SU-DHL-6 (cell line): Measurements from ENCODE around the gene TENT4B.
A peak's percentile ranks its signal among the peaks of the same experiment; 100 is the strongest.

Experiments
- H2AFZ ChIP-seq: fragments of 200-600 bp; sonication (generic); 2 replicates; pipeline ENCODE4 v1.6.1; 2014; ENCODE audit warnings: low read depth, mild to moderate bottlenecking, moderate library complexity, mixed read lengths, antibody characterized with exemption, low read length; ENCODE audit not compliant: severe bottlenecking
- H3F3A ChIP-seq: fragments of 200-600 bp; shearing (Covaris generic); 2 replicates; pipeline ENCODE4 v1.6.0; 2016; ENCODE audit warnings: antibody characterized with exemption, mild to moderate bottlenecking; ENCODE audit not compliant: insufficient read depth
- H3K27ac ChIP-seq: fragments of 200-600 bp; sonication (generic); 2 replicates; pipeline ENCODE4 v1.5.1; 2016; ENCODE audit warnings: low read depth, mild to moderate bottlenecking, low read length, moderate library complexity, mixed read lengths
- H3K27me3 ChIP-seq: fragments of 200-600 bp; sonication (generic), shearing (Covaris generic); 2 replicates; pipeline ENCODE4 v1.6.0; 2014; ENCODE audit warnings: mild to moderate bottlenecking, low read length
- H3K36me3 ChIP-seq: fragments of 200-600 bp; sonication (generic); 2 replicates; pipeline ENCODE4 v1.6.1; 2014; ENCODE audit warnings: mild to moderate bottlenecking, low read length, mixed read lengths
- H3K4me2 ChIP-seq: fragments of 300-600, 200-600 bp; shearing (Covaris generic), sonication (generic); 2 replicates; pipeline ENCODE4 v1.6.0; 2014; ENCODE audit warnings: low read length, low read depth, mild to moderate bottlenecking; ENCODE audit not compliant: poor library complexity, severe bottlenecking
- H3K4me3 ChIP-seq: fragments of 200-600 bp; sonication (generic); 2 replicates; pipeline ENCODE4 v1.5.1; 2014; ENCODE audit warnings: antibody characterized with exemption, low read length, mild to moderate bottlenecking, mixed read lengths; ENCODE audit not compliant: insufficient read depth, poor library complexity, severe bottlenecking
- H3K79me2 ChIP-seq: fragments of 200-600 bp; sonication (generic); 2 replicates; pipeline ENCODE4 v1.6.1; 2014; ENCODE audit warnings: mild to moderate bottlenecking, low read length, moderate library complexity; ENCODE audit not compliant: insufficient read depth
- H3K9ac ChIP-seq: fragments of 200-600 bp; sonication (generic); 2 replicates; pipeline ENCODE4 v1.7.0; 2014; ENCODE audit warnings: mild to moderate bottlenecking, low read length
- H3K9me2 ChIP-seq: fragments of 200-600 bp; sonication (generic); replicated peaks from 2 replicates; pipeline ENCODE4 v1.6.1; 2014; ENCODE audit warnings: low read length; ENCODE audit not compliant: insufficient read depth
- H3K9me3 ChIP-seq: fragments of 200-600 bp; sonication (generic); 2 replicates; pipeline ENCODE4 v1.6.1; 2014; ENCODE audit warnings: low read length, mixed read lengths; ENCODE audit not compliant: insufficient read depth
- H4K20me1 ChIP-seq: fragments of 200-600 bp; sonication (generic); 2 replicates; pipeline ENCODE4 v1.6.1; 2014; ENCODE audit warnings: low read depth, mild to moderate bottlenecking, antibody characterized with exemption, low read length, moderate library complexity, mixed read lengths
- EZH2phosphoT487 ChIP-seq: fragments of 200-600 bp; sonication (generic), shearing (Covaris generic); conservative IDR thresholded peaks from 2 replicates; pipeline ENCODE4 v1.6.1; 2018; ENCODE audit warnings: mild to moderate bottlenecking, antibody characterized with exemption, low read length, moderate library complexity, mixed read lengths
- TF ChIP-seq, protein P1 (sequence below): fragments of 200-600 bp; sonication (generic); IDR thresholded peaks from one replicate; pipeline ENCODE4 v1.5.1; 2017; ENCODE audit warnings: antibody characterized with exemption, mild to moderate bottlenecking, low read length, moderate library complexity; ENCODE audit not compliant: insufficient read depth, poor library complexity, severe bottlenecking

TENT4B gene

DNA sequence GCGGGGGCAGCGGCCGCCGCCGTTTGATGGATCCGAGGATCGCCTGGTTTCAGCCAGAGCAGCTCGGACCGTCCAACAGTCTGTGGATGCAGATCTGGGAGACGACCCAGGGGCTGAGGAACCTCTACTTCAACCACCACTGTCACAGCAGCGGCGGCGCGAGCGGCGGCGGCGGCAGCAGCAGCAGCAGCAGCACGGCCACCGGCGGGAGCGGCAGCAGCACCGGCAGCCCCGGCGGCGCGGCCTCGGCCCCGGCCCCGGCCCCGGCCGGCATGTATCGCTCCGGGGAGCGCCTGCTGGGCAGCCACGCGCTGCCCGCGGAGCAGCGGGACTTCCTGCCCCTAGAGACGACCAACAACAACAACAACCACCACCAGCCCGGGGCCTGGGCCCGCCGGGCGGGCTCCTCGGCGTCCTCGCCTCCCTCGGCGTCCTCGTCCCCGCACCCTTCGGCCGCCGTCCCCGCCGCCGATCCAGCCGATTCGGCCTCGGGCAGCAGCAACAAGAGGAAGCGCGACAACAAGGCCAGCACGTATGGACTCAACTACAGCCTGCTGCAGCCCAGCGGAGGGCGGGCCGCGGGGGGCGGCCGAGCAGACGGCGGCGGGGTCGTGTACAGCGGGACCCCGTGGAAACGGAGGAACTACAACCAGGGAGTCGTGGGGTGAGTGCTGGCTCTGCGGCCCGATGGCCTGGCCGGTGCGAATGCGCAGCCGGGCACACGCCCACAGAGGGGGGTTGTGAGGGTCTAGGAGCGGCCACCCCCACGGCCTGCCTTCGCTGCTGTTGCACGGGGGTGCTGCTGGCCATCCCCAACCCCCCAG lies 702 bp downstream of the TENT4B start:
- Histone ChIP-seq H3K9me2 (no peaks in the 10 kb centered on the region), H3K27ac (no peak overlapping the region), H3K4me3 (peak overlapping the region; percentile 79), H3K4me2 (peak overlapping the region; percentile 67), H3K9me3 (no peaks in the 10 kb centered on the region), H3K27me3 (no peaks in the 10 kb centered on the region), H3K36me3 (no peaks in the 10 kb centered on the region; the same call in 1 of the 2 replicates), H4K20me1 (peaks cover 6% of the 10 kb centered on the region; the same call in 1 of the 2 replicates), H2AFZ (no peak overlapping the region), H3F3A (peaks cover 20% of the 10 kb centered on the region; the same call in 1 of the 2 replicates), H3K9ac (peak overlapping the region; percentile 68), H3K79me2 (peaks cover 36% of the 10 kb centered on the region)
- no peak for TF ChIP-seq EZH2phosphoT487
- TF ChIP-seq, protein P1, sequence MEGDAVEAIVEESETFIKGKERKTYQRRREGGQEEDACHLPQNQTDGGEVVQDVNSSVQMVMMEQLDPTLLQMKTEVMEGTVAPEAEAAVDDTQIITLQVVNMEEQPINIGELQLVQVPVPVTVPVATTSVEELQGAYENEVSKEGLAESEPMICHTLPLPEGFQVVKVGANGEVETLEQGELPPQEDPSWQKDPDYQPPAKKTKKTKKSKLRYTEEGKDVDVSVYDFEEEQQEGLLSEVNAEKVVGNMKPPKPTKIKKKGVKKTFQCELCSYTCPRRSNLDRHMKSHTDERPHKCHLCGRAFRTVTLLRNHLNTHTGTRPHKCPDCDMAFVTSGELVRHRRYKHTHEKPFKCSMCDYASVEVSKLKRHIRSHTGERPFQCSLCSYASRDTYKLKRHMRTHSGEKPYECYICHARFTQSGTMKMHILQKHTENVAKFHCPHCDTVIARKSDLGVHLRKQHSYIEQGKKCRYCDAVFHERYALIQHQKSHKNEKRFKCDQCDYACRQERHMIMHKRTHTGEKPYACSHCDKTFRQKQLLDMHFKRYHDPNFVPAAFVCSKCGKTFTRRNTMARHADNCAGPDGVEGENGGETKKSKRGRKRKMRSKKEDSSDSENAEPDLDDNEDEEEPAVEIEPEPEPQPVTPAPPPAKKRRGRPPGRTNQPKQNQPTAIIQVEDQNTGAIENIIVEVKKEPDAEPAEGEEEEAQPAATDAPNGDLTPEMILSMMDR = no peak

DNA sequence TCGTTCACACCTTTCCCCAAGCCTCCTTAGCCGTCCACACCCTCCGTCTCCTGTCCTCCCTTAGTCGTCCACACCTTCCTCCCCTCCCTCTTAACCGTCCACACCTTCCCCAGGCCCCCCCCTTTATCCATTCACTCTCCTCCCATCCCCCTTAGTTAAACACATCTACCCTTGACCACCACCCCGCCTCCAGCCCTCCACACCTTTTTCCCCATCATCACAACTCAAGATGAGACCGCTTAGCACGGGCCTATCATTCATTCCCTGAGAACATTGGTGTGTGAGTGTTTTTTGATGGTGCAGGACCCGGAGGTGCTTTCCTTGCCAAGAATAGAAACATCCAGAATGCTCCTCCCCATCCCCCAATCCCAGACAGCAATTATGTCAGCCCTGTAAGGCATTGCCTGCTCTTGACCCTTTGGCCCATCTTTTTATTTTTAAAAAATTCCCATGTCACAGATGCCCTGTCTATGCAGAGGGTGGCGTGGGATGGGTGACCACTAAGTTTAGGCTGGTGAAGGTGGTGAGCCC lies 1.4 kb downstream of the TENT4B start:
- Histone ChIP-seq H3K9me2 (no peaks in the 10 kb centered on the region), H3K9me3 (no peaks in the 10 kb centered on the region), H3K27me3 (no peaks in the 10 kb centered on the region), H3K79me2 (peaks cover 38% of the 10 kb centered on the region), H3K27ac (no peak overlapping the region), H3K9ac (peak overlapping the region; percentile 68), H3K4me3 (peak overlapping the region; percentile 79), H3F3A (peaks cover 20% of the 10 kb centered on the region; the same call in 1 of the 2 replicates), H4K20me1 (peaks cover 6% of the 10 kb centered on the region; the same call in 1 of the 2 replicates), H3K4me2 (peak overlapping the region; percentile 67), H2AFZ (no peak overlapping the region), H3K36me3 (no peaks in the 10 kb centered on the region; the same call in 1 of the 2 replicates)
- TF ChIP-seq, protein P1 = no peak
- TF ChIP-seq EZH2phosphoT487 = no peak

DNA sequence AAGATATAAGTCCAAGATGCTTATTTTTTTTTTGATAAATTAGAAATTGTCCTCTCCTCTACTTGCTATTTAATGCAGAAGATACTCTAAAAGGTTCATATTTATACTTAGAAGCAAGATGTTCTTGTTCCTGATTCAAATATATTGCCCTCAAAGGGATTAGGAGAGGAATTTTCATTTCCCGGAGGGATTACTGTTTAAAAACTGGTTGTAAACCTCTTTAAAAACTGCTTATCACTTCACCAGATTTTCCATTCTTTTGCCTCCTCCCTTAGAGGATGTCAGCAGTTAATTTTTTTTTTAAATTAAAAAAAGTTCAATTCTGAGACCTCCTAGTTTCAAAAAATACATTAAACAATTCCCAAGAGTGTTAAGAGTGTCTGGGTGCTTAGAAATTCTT lies 2.8 kb downstream of the TENT4B start:
- H3F3A ChIP-seq = peaks cover 20% of the 10 kb centered on the region; the same call in 1 of the 2 replicates
- H3K9me2 ChIP-seq = no peaks in the 10 kb centered on the region
- H3K9ac ChIP-seq = no peak overlapping the region
- no peaks in the 10 kb centered on the region for H3K9me3 ChIP-seq
- H3K4me3 ChIP-seq = no peak overlapping the region
- peaks cover 6% of the 10 kb centered on the region; the same call in 1 of the 2 replicates for H4K20me1 ChIP-seq
- TF ChIP-seq, protein P1 = no peak
- TF ChIP-seq EZH2phosphoT487 = no peak
- H3K27ac ChIP-seq = no peak overlapping the region
- H3K36me3 ChIP-seq = no peaks in the 10 kb centered on the region; the same call in 1 of the 2 replicates
- H3K79me2 ChIP-seq = peaks cover 49% of the 10 kb centered on the region
- H2AFZ ChIP-seq = no peak overlapping the region
- no peaks in the 10 kb centered on the region for H3K27me3 ChIP-seq
- H3K4me2 ChIP-seq = peak overlapping the region; percentile 67
